Tibial artery (tissue), 4 donors: ENCODE data around the gene MOB3C.
A peak's percentile ranks its signal among the peaks of the same experiment; 100 is the strongest.

Experiments used
- DNase-seq, 2 donors: peaks; one replicate each; pipeline ENCODE4 v3.0.0-alpha.2; 2019
- H3K27ac ChIP-seq, 2 donors: fragments of 200-600 bp; sonication (generic) in 1 of 2; 1 replicate in 1 of 2; 2 replicates in 1 of 2; pipeline ENCODE4 v1.5.1; 2018 to 2019; ENCODE audit warnings: mild to moderate bottlenecking in 1 of 2
- H3K27me3 ChIP-seq, 2 donors: fragments of 200-600 bp; sonication (generic) in 1 of 2; one replicate each; pipeline versions ENCODE4 v1.5.1 to v1.6.0; 2016 to 2019
- H3K36me3 ChIP-seq, 3 donors: fragments of 200-600 bp; sonication (generic) in 2 of 3; one replicate each; pipeline ENCODE4 v1.5.1; 2016 to 2019; ENCODE audit warnings: mild to moderate bottlenecking in 2 of 3
- H3K4me1 ChIP-seq, 4 donors: fragments of 200-600 bp; sonication (generic) in 2 of 4; 1 replicate in 3 of 4; 2 replicates in 1 of 4; pipeline ENCODE4 v1.5.1; 2016 to 2019
- H3K4me3 ChIP-seq, 2 donors: fragments of 200-600 bp; sonication (generic) in 1 of 2; 1 replicate in 1 of 2; 2 replicates in 1 of 2; pipeline ENCODE4 v1.5.1; 2018 to 2019; ENCODE audit warnings: mild to moderate bottlenecking in 2 of 2
- H3K9me3 ChIP-seq, 3 donors: fragments of 200-600 bp; sonication (generic) in 1 of 3; one replicate each; pipeline ENCODE4 v1.5.1; 2016 to 2019
- intact Hi-C: fragments of 100-400 bp; cut with DNase I; formaldehyde crosslinking; loops from one replicate; pipeline ENCODE4 v1.15.0; 2023; ENCODE audit warnings: low total_unique reads
- TF ChIP-seq, protein P1 (sequence below), 2 experiments: fragments of 200-600 bp in 1 of 2; fragments of 450-650 bp in 1 of 2; IDR thresholded peaks; one replicate each; pipeline ENCODE4 v1.5.1; 2017 to 2019; ENCODE audit warnings: antibody characterized with exemption in 2 of 2, mild to moderate bottlenecking in 1 of 2, moderate library complexity in 1 of 2

The MOB3C gene

GRCh38 chr1:46601257-46602007, 15.2 kb downstream of the MOB3C start:
- Histone ChIP-seq H3K27ac (no peak overlapping the region), H3K4me3 (no peak overlapping the region), H3K27me3 (no peaks in the 10 kb centered on the region), H3K9me3 (no peaks in the 10 kb centered on the region), H3K4me1 (peaks cover 0 to 43% (median 29%) of the 10 kb centered on the region in 4 donors), H3K36me3 (no peaks in the 10 kb centered on the region)
- intact Hi-C loops = no loop called here
- TF ChIP-seq, protein P1, sequence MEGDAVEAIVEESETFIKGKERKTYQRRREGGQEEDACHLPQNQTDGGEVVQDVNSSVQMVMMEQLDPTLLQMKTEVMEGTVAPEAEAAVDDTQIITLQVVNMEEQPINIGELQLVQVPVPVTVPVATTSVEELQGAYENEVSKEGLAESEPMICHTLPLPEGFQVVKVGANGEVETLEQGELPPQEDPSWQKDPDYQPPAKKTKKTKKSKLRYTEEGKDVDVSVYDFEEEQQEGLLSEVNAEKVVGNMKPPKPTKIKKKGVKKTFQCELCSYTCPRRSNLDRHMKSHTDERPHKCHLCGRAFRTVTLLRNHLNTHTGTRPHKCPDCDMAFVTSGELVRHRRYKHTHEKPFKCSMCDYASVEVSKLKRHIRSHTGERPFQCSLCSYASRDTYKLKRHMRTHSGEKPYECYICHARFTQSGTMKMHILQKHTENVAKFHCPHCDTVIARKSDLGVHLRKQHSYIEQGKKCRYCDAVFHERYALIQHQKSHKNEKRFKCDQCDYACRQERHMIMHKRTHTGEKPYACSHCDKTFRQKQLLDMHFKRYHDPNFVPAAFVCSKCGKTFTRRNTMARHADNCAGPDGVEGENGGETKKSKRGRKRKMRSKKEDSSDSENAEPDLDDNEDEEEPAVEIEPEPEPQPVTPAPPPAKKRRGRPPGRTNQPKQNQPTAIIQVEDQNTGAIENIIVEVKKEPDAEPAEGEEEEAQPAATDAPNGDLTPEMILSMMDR (IDR thresholded peaks at IDR 0.05) = no peak
- DNase-seq = no peak

DNA sequence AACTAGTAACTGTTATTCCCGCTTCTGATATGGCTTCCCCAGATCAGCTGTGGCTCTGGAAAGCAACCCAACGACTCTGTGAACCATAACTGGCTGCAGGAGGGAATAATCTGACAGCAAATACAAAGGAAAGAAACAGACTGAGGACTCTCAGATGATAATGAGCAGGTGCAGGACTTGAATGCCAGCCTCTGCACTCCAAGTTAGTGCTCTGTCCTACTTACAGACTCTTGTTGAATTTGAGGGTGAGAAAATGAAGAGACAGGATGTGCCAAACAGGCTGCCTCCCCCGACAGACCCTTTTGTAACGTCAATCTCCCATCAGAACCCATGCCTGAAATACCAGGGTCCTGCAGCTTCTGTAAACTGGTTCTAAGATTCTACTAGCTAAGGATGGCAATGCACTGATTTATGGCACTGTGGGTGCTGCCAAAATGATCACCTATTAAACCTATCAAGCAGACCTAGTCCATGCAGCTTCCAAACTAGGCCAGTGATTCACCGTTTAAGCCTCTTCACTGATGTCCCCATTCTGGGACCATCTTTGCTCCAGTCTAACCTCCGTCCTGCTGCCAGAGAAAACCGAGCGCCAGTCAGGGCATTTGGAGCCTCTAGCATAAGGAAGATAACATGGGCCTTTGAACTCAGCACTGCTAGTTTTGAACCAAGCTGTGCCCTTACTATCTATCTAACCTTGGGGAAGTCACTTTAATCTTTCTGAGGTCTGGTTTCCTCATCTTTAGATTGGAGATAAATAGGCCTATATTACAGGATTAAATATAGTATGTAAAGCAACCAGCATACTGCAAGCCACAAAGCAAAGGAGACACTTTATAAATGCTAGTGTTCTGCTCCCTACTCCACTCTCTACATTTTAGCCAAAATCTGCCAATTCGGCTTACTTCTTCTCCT, 17.3 kb downstream of the MOB3C start:
- Histone ChIP-seq H3K4me3 (no peak overlapping the region), H3K27ac (no peak overlapping the region), H3K36me3 (peaks cover 0 to 5% (median 0%) of the 10 kb centered on the region in 3 donors), H3K4me1 (peaks cover 0 to 37% (median 23%) of the 10 kb centered on the region in 4 donors), H3K9me3 (no peaks in the 10 kb centered on the region), H3K27me3 (no peaks in the 10 kb centered on the region)
- TF ChIP-seq, protein P1 (IDR thresholded peaks at IDR 0.05) = no peak
- intact Hi-C loops = no loop called here
- no peak for DNase-seq

GRCh38 chr1:46596846-46597245, 19.8 kb downstream of the MOB3C start:
- Histone ChIP-seq H3K27ac (no peak overlapping the region), H3K9me3 (no peaks in the 10 kb centered on the region), H3K4me3 (no peak overlapping the region), H3K4me1 (peaks cover 0 to 19% (median 6%) of the 10 kb centered on the region in 4 donors), H3K27me3 (no peaks in the 10 kb centered on the region), H3K36me3 (peaks cover 18 to 29% (median 23%) of the 10 kb centered on the region in 3 donors)
- TF ChIP-seq, protein P1 (IDR thresholded peaks at IDR 0.05) = no peak
- no peak for DNase-seq
- intact Hi-C loops = no loop called here

GRCh38 chr1:46596036-46596435, 20.6 kb downstream of the MOB3C start:
- DNase-seq = no peak
- intact Hi-C loops = no loop called here
- Histone ChIP-seq H3K36me3 (peaks cover 26 to 37% (median 31%) of the 10 kb centered on the region in 3 donors), H3K27me3 (no peaks in the 10 kb centered on the region), H3K27ac (no peak overlapping the region), H3K4me3 (no peak overlapping the region), H3K9me3 (no peaks in the 10 kb centered on the region), H3K4me1 (peaks cover 0 to 18% (median 5%) of the 10 kb centered on the region in 4 donors)
- TF ChIP-seq, protein P1 (IDR thresholded peaks at IDR 0.05) = no peak

GRCh38 chr1:46595127-46595526, 21.5 kb downstream of the MOB3C start:
- H3K27ac ChIP-seq = no peak overlapping the region
- H3K4me3 ChIP-seq = no peak overlapping the region
- peak; percentile 78 to 83 for DNase-seq

More at GRCh38 chr1:46595127-46595526, 21.5 kb downstream of the MOB3C start:
- Histone ChIP-seq H3K36me3 (peaks cover 33 to 46% (median 35%) of the 10 kb centered on the region in 3 donors), H3K9me3 (no peaks in the 10 kb centered on the region), H3K27me3 (no peaks in the 10 kb centered on the region), H3K4me1 (peaks cover 0 to 18% (median 5%) of the 10 kb centered on the region in 4 donors)
- intact Hi-C loops = no loop called here
- TF ChIP-seq, protein P1 (IDR thresholded peaks at IDR 0.05) = no peak
